HG02981 (cell line): ENCODE measurements around the gene UROC1.

Experiments
- ATAC-seq: cut with Tn5 transposase; IDR thresholded peaks from one replicate; pipeline ENCODE4 v1.9.1; 2021; ENCODE audit warnings: mild to moderate bottlenecking, moderate library complexity; ENCODE audit not compliant: unreplicated experiment

Gene UROC1

GRCh38 chr3:126517291-126517951, at the start of gene UROC1:
TSS of gene UROC1 (minus strand) at chr3:126517773. CDS start at chr3:126517719, 54 bp downstream.
- no peak for ATAC-seq

- ATAC-seq = no peak
Observed at GRCh38 chr3:126562737-126563276, 45.2 kb upstream of the UROC1 start.

GRCh38 chr3:126558336-126559071, 40.9 kb upstream of the UROC1 start, which contains the start of gene C3orf22:
TSS of gene C3orf22 (minus strand) at chr3:126558932. CDS start at chr3:126553390, 5,542 bp downstream.
- ATAC-seq = no peak

GRCh38 chr3:126557761-126558160, 40.2 kb upstream of the UROC1 start:
- ATAC-seq = no peak

- no peak for ATAC-seq
Observed at GRCh38 chr3:126557415-126557745, 39.8 kb upstream of the UROC1 start.

GRCh38 chr3:126556637-126557414, 39.3 kb upstream of the UROC1 start:
- ATAC-seq = no peak

- no peak for ATAC-seq
Observed at GRCh38 chr3:126555795-126556636, 38.4 kb upstream of the UROC1 start.

- no peak for ATAC-seq
Observed at GRCh38 chr3:126554560-126555525, 37.3 kb upstream of the UROC1 start.

- no peak for ATAC-seq
Observed at GRCh38 chr3:126553284-126554084, 35.9 kb upstream of the UROC1 start.

GRCh38 chr3:126552688-126553283, 35.2 kb upstream of the UROC1 start:
- ATAC-seq = no peak

GRCh38 chr3:126551839-126552687, 34.5 kb upstream of the UROC1 start:
- ATAC-seq = no peak

- no peak for ATAC-seq
Observed at GRCh38 chr3:126551121-126551838, 33.7 kb upstream of the UROC1 start.

GRCh38 chr3:126550488-126551051, 33.0 kb upstream of the UROC1 start:
- ATAC-seq = no peak

GRCh38 chr3:126549861-126550487, 32.4 kb upstream of the UROC1 start:
- ATAC-seq = no peak

GRCh38 chr3:126548556-126549466, 31.2 kb upstream of the UROC1 start:
- no peak for ATAC-seq
